Endothelial cell of umbilical vein (primary cell): ENCODE results near the gene MFAP4. TPM values are rescaled to one million over a fixed set of nuclear protein-coding genes. Genes with fewer than 3 reads are reported as not detected.

Experiments used
- BruUV-seq: library from RNA; stranded (reverse); fragments of 400-500 nt; replicated peaks from 2 replicates; lab custom pipeline; 2021; lab: Mats Ljungman, UMichigan
- CTCF ChIA-PET: fragments of 300-600, 350-600 bp; sonication (Branson Sonifier 250); formaldehyde crosslinking; loops from one replicate; lab custom pipeline; 2021; ENCODE audit warnings: antibody characterized with exemption, inconsistent platforms; lab: Charles Lee
- POLR2A ChIA-PET: fragments of 300-600, 350-600 bp; sonication (Branson Sonifier 250); formaldehyde crosslinking; loops from one replicate; lab custom pipeline; 2021; ENCODE audit warnings: antibody characterized with exemption, inconsistent platforms; lab: Charles Lee
- DNase-seq: peaks from one replicate; pipeline ENCODE4 v3.0.0-alpha.2; 2011; ENCODE audit warnings: low read depth, low spot score
- FAIRE-seq: peaks from 2 replicates; lab custom pipeline; 2011; peaks lifted over from hg19 to GRCh38; lab: Jason Lieb, UNC
- H2AFZ ChIP-seq: 2 replicates; pipeline ENCODE4 v1.6.0; 2012; ENCODE audit warnings: low read depth, low read length, control low read depth, inconsistent platforms
- H3K27ac ChIP-seq: 2 replicates; pipeline ENCODE4 v1.5.1; 2011; ENCODE audit warnings: low read depth, mild to moderate bottlenecking, control low read depth, low read length, moderate library complexity; ENCODE audit not compliant: insufficient read depth
- H3K27me3 ChIP-seq, 2 experiments: 2 replicates each; pipeline versions ENCODE4 v1.6.0 to v1.6.1; 2011; ENCODE audit warnings: low read length in 2 of 2, mixed read lengths in 1 of 2; ENCODE audit not compliant: control insufficient read depth in 2 of 2, insufficient read depth in 2 of 2
- H3K36me3 ChIP-seq, 2 experiments: 2 replicates in 1 of 2; 3 replicates in 1 of 2; pipeline ENCODE4 v1.5.1; 2011; ENCODE audit warnings: low read length in 2 of 2, mild to moderate bottlenecking in 1 of 2, moderate library complexity in 1 of 2; ENCODE audit not compliant: control insufficient read depth in 2 of 2, insufficient read depth in 2 of 2; ENCODE audit errors: extremely low read depth in 1 of 2
- H3K4me1 ChIP-seq: 3 replicates; pipeline ENCODE4 v1.5.1; 2011; ENCODE audit warnings: mild to moderate bottlenecking, low read length; ENCODE audit not compliant: control insufficient read depth, insufficient read depth; ENCODE audit errors: extremely low read depth
- H3K4me2 ChIP-seq: 2 replicates; pipeline ENCODE4 v1.6.1; 2011; ENCODE audit warnings: low read length, control low read depth, mixed read lengths; ENCODE audit not compliant: insufficient read depth
- H3K4me3 ChIP-seq, 3 experiments: fragments of 200-600 bp in 1 of 3; sonication (generic), shearing (Covaris generic) in 1 of 3; replicated peaks in 1 of 3; 2 replicates each; pipeline ENCODE4 v1.5.1; 2011 to 2016; ENCODE audit warnings: control low read depth in 3 of 3, low read length in 3 of 3, mild to moderate bottlenecking in 2 of 3, inconsistent platforms in 1 of 3, low read depth in 1 of 3, moderate library complexity in 1 of 3; ENCODE audit not compliant: insufficient read depth in 1 of 3
- H3K79me2 ChIP-seq: 2 replicates; pipeline ENCODE4 v1.6.0; 2012; ENCODE audit warnings: low read length, inconsistent platforms; ENCODE audit not compliant: control insufficient read depth, insufficient read depth
- H3K9ac ChIP-seq: replicated peaks from 2 replicates; pipeline ENCODE3; 2011; ENCODE audit warnings: low read length, control low read depth; ENCODE audit not compliant: insufficient read depth; ENCODE audit errors: extremely low read depth
- H3K9me1 ChIP-seq: replicated peaks from 3 replicates; pipeline ENCODE4 v1.6.0; 2011; ENCODE audit warnings: mild to moderate bottlenecking, low read length; ENCODE audit not compliant: control insufficient read depth, insufficient read depth; ENCODE audit errors: extremely low read depth
- H3K9me3 ChIP-seq: replicated peaks from 2 replicates; pipeline ENCODE4 v1.5.1; 2012; ENCODE audit warnings: low read length, inconsistent platforms; ENCODE audit not compliant: control insufficient read depth, insufficient read depth
- H4K20me1 ChIP-seq: replicated peaks from 2 replicates; pipeline ENCODE3; 2011; ENCODE audit warnings: mild to moderate bottlenecking, low read length; ENCODE audit not compliant: control insufficient read depth, insufficient read depth; ENCODE audit errors: extremely low read depth
- EZH2 ChIP-seq: IDR thresholded peaks from 2 replicates; pipeline ENCODE4 v1.6.1; 2012; ENCODE audit warnings: borderline replicate concordance, low read depth, mild to moderate bottlenecking, moderate library complexity, low read length, inconsistent platforms; ENCODE audit not compliant: severe bottlenecking
- FOS ChIP-seq: IDR thresholded peaks from 2 replicates; pipeline ENCODE4 v1.6.1; 2011; ENCODE audit warnings: mild to moderate bottlenecking, low read length, moderate library complexity, borderline replicate concordance; ENCODE audit not compliant: insufficient read depth
- GATA2 ChIP-seq: IDR thresholded peaks from 2 replicates; pipeline ENCODE4 v1.7.0; 2011; ENCODE audit warnings: low read depth, mild to moderate bottlenecking, moderate library complexity, mixed read lengths, low read length; ENCODE audit not compliant: insufficient read length, insufficient read depth
- JUN ChIP-seq: IDR thresholded peaks from 2 replicates; pipeline ENCODE4 v1.6.1; 2011; ENCODE audit warnings: borderline replicate concordance, low read depth; ENCODE audit not compliant: insufficient read length, insufficient read depth
- MAX ChIP-seq: IDR thresholded peaks from 2 replicates; pipeline ENCODE4 v1.6.1; 2011; ENCODE audit not compliant: insufficient read depth, insufficient read length
- MYC ChIP-seq: IDR thresholded peaks from one replicate; pipeline ENCODE4 v1.6.1; 2011; ENCODE audit warnings: mild to moderate bottlenecking, low read depth, low read length
- POLR2A ChIP-seq: IDR thresholded peaks from 2 replicates; pipeline ENCODE4 v1.6.1; 2012; ENCODE audit warnings: low read depth, mild to moderate bottlenecking, control low read depth, low read length
- POLR2AphosphoS5 ChIP-seq: IDR thresholded peaks from 2 replicates; pipeline ENCODE4 v1.6.1; 2012; ENCODE audit warnings: low read depth, mild to moderate bottlenecking, control low read depth, low read length, moderate library complexity; ENCODE audit not compliant: insufficient read depth
- dilution Hi-C: fragments of 300-500 bp; cut with MboI; formaldehyde crosslinking; loops from one replicate; pipeline ENCODE4 v1.15.0; 2019; ENCODE audit warnings: low sequenced_read_pairs; ENCODE audit not compliant: extremely low pct_ligation_motif_present
- intact Hi-C: fragments of 100-400 bp; cut with micrococcal nuclease; formaldehyde crosslinking; loops from one replicate; pipeline ENCODE4 v1.10.0; 2022
- polyA plus RNA-seq, 4 experiments: library from polyadenylated mRNA; depleted of rRNA in 3 of 4; stranded (reverse) in 3 of 4; unstranded in 1 of 4; fragments of >200 nt; gene quantifications; 2 replicates each; pipeline versions ENCODE4 v1.2.1 to v1.2.3, GENCODE V29; 2011 to 2012; ENCODE audit warnings: missing spikeins in 1 of 4
- total RNA-seq: library from RNA; stranded (reverse); gene quantifications from 2 replicates; pipeline ENCODE4 v1.2.3, GENCODE V29; 2021
- TF ChIP-seq, protein P1 (sequence below), 2 donors: IDR thresholded peaks; 1 replicate in 1 of 2; 2 replicates in 1 of 2; pipeline ENCODE4 v1.5.1; 2011; ENCODE audit warnings: low read length in 2 of 2, mild to moderate bottlenecking in 2 of 2, moderate library complexity in 2 of 2, control low read depth in 1 of 2, inconsistent platforms in 1 of 2, low read depth in 1 of 2; ENCODE audit not compliant: insufficient read depth in 1 of 2; ENCODE audit errors: extremely low read depth in 1 of 2

The MFAP4 gene
- total and polyA plus RNA-seq, 2 donors (not counting 3 experiments of a cell fraction or from before 2014, with no cell fraction given) = not detected

- Histone ChIP-seq H3K27ac (no peak overlapping the region), H3K27me3 (no peaks in the 10 kb centered on the region), H3K9ac (no peak overlapping the region), H3K4me1 (no peaks in the 10 kb centered on the region), H2AFZ (no peak overlapping the region), H3K9me3 (no peaks in the 10 kb centered on the region), H3K9me1 (no peaks in the 10 kb centered on the region), H3K4me2 (no peak overlapping the region), H3K36me3 (no peaks in the 10 kb centered on the region), H3K4me3 (no peak overlapping the region), H3K79me2 (no peaks in the 10 kb centered on the region), H4K20me1 (no peaks in the 10 kb centered on the region)
- FAIRE-seq (no peak), DNase-seq (no peak)
- ChIA-PET POLR2A (no interaction called here), CTCF (interaction anchor here (1.4 to 1.6 kb wide), 2 partner anchors 79 to 394 kb away, joined by 4 to 7 read pairs; no protein-coding TSS in a partner anchor)
- intact Hi-C loops (no loop called here), dilution Hi-C loops (no loop called here)
- BruUV-seq = no TSS peak
- TF ChIP-seq MAX = no peak
- no peak for TF ChIP-seq POLR2AphosphoS5
- no peak for TF ChIP-seq EZH2
- TF ChIP-seq, protein P1, sequence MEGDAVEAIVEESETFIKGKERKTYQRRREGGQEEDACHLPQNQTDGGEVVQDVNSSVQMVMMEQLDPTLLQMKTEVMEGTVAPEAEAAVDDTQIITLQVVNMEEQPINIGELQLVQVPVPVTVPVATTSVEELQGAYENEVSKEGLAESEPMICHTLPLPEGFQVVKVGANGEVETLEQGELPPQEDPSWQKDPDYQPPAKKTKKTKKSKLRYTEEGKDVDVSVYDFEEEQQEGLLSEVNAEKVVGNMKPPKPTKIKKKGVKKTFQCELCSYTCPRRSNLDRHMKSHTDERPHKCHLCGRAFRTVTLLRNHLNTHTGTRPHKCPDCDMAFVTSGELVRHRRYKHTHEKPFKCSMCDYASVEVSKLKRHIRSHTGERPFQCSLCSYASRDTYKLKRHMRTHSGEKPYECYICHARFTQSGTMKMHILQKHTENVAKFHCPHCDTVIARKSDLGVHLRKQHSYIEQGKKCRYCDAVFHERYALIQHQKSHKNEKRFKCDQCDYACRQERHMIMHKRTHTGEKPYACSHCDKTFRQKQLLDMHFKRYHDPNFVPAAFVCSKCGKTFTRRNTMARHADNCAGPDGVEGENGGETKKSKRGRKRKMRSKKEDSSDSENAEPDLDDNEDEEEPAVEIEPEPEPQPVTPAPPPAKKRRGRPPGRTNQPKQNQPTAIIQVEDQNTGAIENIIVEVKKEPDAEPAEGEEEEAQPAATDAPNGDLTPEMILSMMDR (IDR thresholded peaks at IDR 0.05; ENCODE audit: extremely low read depth in 1 of 2, insufficient read depth in 1 of 2, low read depth in 1 of 2, low read length in 2 of 2) = no peak
- no peak for TF ChIP-seq FOS
- no peak for TF ChIP-seq GATA2
- no peak for TF ChIP-seq MYC
- no peak for TF ChIP-seq JUN
- no peak for TF ChIP-seq POLR2A
Observed at GRCh38 chr17:19368229-19368628, 18.8 kb downstream of the MFAP4 start.
